ENCODE results near the gene ICE1.

The ICE1 gene

GRCh38 chr5:5460311-5460710, 37.8 kb downstream of the ICE1 start:
- in situ Hi-C loops (cut with MboI; ENCODE audit: low sequenced_read_pairs, unreplicated experiment) = no loop called here

GRCh38 chr5:5461012-5461411, 38.5 kb downstream of the ICE1 start:
- DNase-seq (ENCODE audit: low spot score) = no peak
- in situ Hi-C loops (cut with MboI; ENCODE audit: low sequenced_read_pairs, unreplicated experiment) = no loop called here
- no peak for TF ChIP-seq CTCF (IDR thresholded peaks at IDR 0.05; ENCODE audit: borderline replicate concordance, control extremely low read depth, extremely low read depth, insufficient read depth, missing control alignments)

More at GRCh38 chr5:5460311-5460710, 37.8 kb downstream of the ICE1 start:
- no peak for TF ChIP-seq CTCF (IDR thresholded peaks at IDR 0.05; ENCODE audit: borderline replicate concordance, control extremely low read depth, extremely low read depth, insufficient read depth, missing control alignments)
- DNase-seq (ENCODE audit: low spot score) = no peak

GRCh38 chr5:5464036-5464715, 41.7 kb downstream of the ICE1 start:
- TF ChIP-seq CTCF (IDR thresholded peaks at IDR 0.05; ENCODE audit: borderline replicate concordance, control extremely low read depth, extremely low read depth, insufficient read depth, missing control alignments) = no peak
- in situ Hi-C loops (cut with MboI; ENCODE audit: low sequenced_read_pairs, unreplicated experiment) = no loop called here
- DNase-seq (ENCODE audit: low spot score) = no peak

- in situ Hi-C loops (cut with MboI; ENCODE audit: low sequenced_read_pairs, unreplicated experiment) = no loop called here
These were observed 43.8 kb downstream of the ICE1 start for GRCh38 chr5:5466227-5466626.

GRCh38 chr5:5467737-5468136, 45.3 kb downstream of the ICE1 start:
- in situ Hi-C loops (cut with MboI; ENCODE audit: low sequenced_read_pairs, unreplicated experiment) = no loop called here
- no peak for DNase-seq (ENCODE audit: low spot score)
- TF ChIP-seq CTCF (IDR thresholded peaks at IDR 0.05; ENCODE audit: borderline replicate concordance, control extremely low read depth, extremely low read depth, insufficient read depth, missing control alignments) = no peak

More at GRCh38 chr5:5466227-5466626, 43.8 kb downstream of the ICE1 start:
- TF ChIP-seq CTCF (IDR thresholded peaks at IDR 0.05; ENCODE audit: borderline replicate concordance, control extremely low read depth, extremely low read depth, insufficient read depth, missing control alignments) = no peak
- no peak for DNase-seq (ENCODE audit: low spot score)

- in situ Hi-C loops (cut with MboI; ENCODE audit: low sequenced_read_pairs, unreplicated experiment) = no loop called here
- no peak for TF ChIP-seq CTCF (IDR thresholded peaks at IDR 0.05; ENCODE audit: borderline replicate concordance, control extremely low read depth, extremely low read depth, insufficient read depth, missing control alignments)
- DNase-seq (ENCODE audit: low spot score) = no peak
These were observed 48.5 kb downstream of the ICE1 start for GRCh38 chr5:5470933-5471332.
